GM19324 (cell line): ENCODE results near the gene BANP.
A peak's percentile ranks its signal among the peaks of the same experiment; 100 is the strongest.
"Not testable (repeated sequence)": the region's sequence is repeated elsewhere in the genome, so short reads cannot be mapped to it uniquely, and the experiment has no call there.

ENCODE experiments used
- ATAC-seq: cut with Tn5 transposase; IDR thresholded peaks from one replicate; pipeline ENCODE4 v1.9.1; 2021; ENCODE audit warnings: mild to moderate bottlenecking, moderate library complexity; ENCODE audit not compliant: unreplicated experiment, low FRiP score

Gene BANP

GRCh38 chr16:87950765-87951551 lies at the start of gene BANP:
BANP (plus strand) TSS chr16:87951434; CDS start chr16:87975116, 23,682 bp downstream.
- peak; percentile 88 for ATAC-seq

- ATAC-seq: not testable (repeated sequence)
These were observed 46.3 kb upstream of the BANP start for GRCh38 chr16:87904963-87905362.

GRCh38 chr16:87905521-87905920 lies 45.7 kb upstream of the BANP start:
- ATAC-seq: not testable (repeated sequence)

- ATAC-seq: not testable (repeated sequence)
These were observed 43.1 kb upstream of the BANP start for GRCh38 chr16:87908101-87908500.

GRCh38 chr16:87909203-87909935 lies 41.9 kb upstream of the BANP start:
- ATAC-seq: not testable (repeated sequence)

- not testable (repeated sequence) for ATAC-seq
These were observed 40.0 kb upstream of the BANP start for GRCh38 chr16:87911106-87911763.

GRCh38 chr16:87912691-87913090 lies 38.5 kb upstream of the BANP start:
- not testable (repeated sequence) for ATAC-seq

GRCh38 chr16:87914021-87914725 lies 37.1 kb upstream of the BANP start:
- not testable (repeated sequence) for ATAC-seq

- ATAC-seq: no peak
These were observed 36.4 kb upstream of the BANP start for GRCh38 chr16:87914812-87915211.

GRCh38 chr16:87917503-87917902 lies 33.7 kb upstream of the BANP start:
- no peak for ATAC-seq

GRCh38 chr16:87918338-87918737 lies 32.9 kb upstream of the BANP start:
- ATAC-seq: no peak

GRCh38 chr16:87918866-87919680 lies 32.2 kb upstream of the BANP start:
- ATAC-seq: no peak

- no peak for ATAC-seq
These were observed 31.6 kb upstream of the BANP start for GRCh38 chr16:87919681-87919994.

- ATAC-seq: no peak
These were observed 29.9 kb upstream of the BANP start for GRCh38 chr16:87921236-87921773.

GRCh38 chr16:87922250-87922871 lies 28.9 kb upstream of the BANP start:
- no peak for ATAC-seq

- ATAC-seq: no peak
These were observed 27.0 kb upstream of the BANP start for GRCh38 chr16:87924041-87924810.

GRCh38 chr16:87924811-87925670 lies 26.2 kb upstream of the BANP start:
- ATAC-seq: no peak
